Gastrocnemius medialis (tissue), 4 donors: ENCODE measurements around the gene NPIPA7. TPM values are rescaled to one million over a fixed set of nuclear protein-coding genes. Genes with fewer than 3 reads are reported as not detected.
A peak's percentile ranks its signal among the peaks of the same experiment; 100 is the strongest.
"Not testable (repeated sequence)": the region's sequence is repeated elsewhere in the genome, so short reads cannot be mapped to it uniquely, and the experiment has no call there.

Source experiments
- ATAC-seq, 2 donors: fragments of 150-250 bp; one replicate each; pipeline ENCODE4 v1.9.1; 2016
- DNase-seq, 2 donors: peaks; one replicate each; pipeline ENCODE4 v3.0.0-alpha.2; 2019
- H3K27ac ChIP-seq, 4 donors: fragments of 200-600 bp; sonication (generic); 1 replicate in 1 of 4; 2 replicates in 3 of 4; pipeline ENCODE4 v1.5.1; 2016 to 2018; ENCODE audit warnings: mild to moderate bottlenecking in 2 of 4, moderate library complexity in 1 of 4
- H3K27me3 ChIP-seq, 3 donors: fragments of 200-600 bp; sonication (generic) in 2 of 3; 1 replicate in 1 of 3; 2 replicates in 2 of 3; pipeline versions ENCODE4 v1.5.1 to v1.6.0; 2016 to 2019; ENCODE audit warnings: mild to moderate bottlenecking in 1 of 3, moderate library complexity in 1 of 3
- H3K36me3 ChIP-seq, 2 donors: fragments of 200-600 bp; sonication (generic) in 1 of 2; one replicate each; pipeline ENCODE4 v1.5.1; 2017 to 2018
- H3K4me1 ChIP-seq, 2 donors: fragments of 200-600 bp; sonication (generic) in 1 of 2; one replicate each; pipeline ENCODE4 v1.5.1; 2016 to 2017; ENCODE audit warnings: mild to moderate bottlenecking in 2 of 2
- H3K4me3 ChIP-seq, 4 donors: fragments of 200-600 bp; sonication (generic) in 3 of 4; 1 replicate in 1 of 4; 2 replicates in 3 of 4; pipeline ENCODE4 v1.5.1; 2016 to 2019; ENCODE audit warnings: mild to moderate bottlenecking in 2 of 4
- H3K9me3 ChIP-seq, 3 donors: fragments of 200-600 bp; sonication (generic) in 2 of 3; 1 replicate in 1 of 3; 2 replicates in 2 of 3; pipeline ENCODE4 v1.5.1; 2016 to 2019
- in situ Hi-C, 4 donors: fragments of 200-750 bp; cut with MboI; loops; one replicate each; pipeline versions ENCODE4 v1.15.0 to v1.8.0; 2017; ENCODE audit warnings: low sequenced_read_pairs in 4 of 4
- intact Hi-C: fragments of 100-400 bp; cut with DNase I; formaldehyde crosslinking; loops from one replicate; pipeline ENCODE4 v1.15.1; 2023; ENCODE audit warnings: low total_unique reads
- total RNA-seq, 4 donors: library from RNA; depleted of rRNA; stranded (reverse); fragments of >200 nt; gene quantifications; one replicate each; pipeline versions ENCODE4 v1.1.0 to v1.2.3, GENCODE V29; 2016

Gene NPIPA7
- 1 to 10 TPM in 1 of 4 donors, not detected in 3; 5.4 TPM for total RNA-seq

DNA sequence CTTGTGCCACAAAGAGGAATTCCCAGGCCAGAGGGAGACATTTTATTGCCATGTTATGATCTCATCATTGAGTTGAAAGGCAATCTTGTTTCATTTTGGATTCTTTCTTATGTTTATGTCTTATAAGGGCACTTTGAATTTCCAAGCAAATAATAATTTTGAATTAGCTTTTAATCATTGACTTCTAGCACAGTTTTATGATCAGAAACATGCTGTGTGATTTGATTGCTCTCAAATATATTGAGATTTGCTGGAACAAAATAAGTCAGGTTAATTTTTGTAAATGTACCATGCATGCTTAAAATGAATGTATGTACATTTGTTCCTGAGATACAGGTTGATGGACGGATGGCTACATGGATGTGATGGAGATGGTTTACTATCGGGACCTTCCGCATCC lies at the start of gene NPIPA7:
Gene NPIPA7, plus strand, starts transcription at position 301 of the 400 bp plus-strand sequence. CDS start 105 bp downstream, outside the sequence.
- H3K27me3 ChIP-seq, H3K36me3 ChIP-seq, H3K27ac ChIP-seq, H3K4me1 ChIP-seq, intact Hi-C loops, DNase-seq, H3K4me3 ChIP-seq, H3K9me3 ChIP-seq, in situ Hi-C loops, ATAC-seq: not testable (repeated sequence)

DNA sequence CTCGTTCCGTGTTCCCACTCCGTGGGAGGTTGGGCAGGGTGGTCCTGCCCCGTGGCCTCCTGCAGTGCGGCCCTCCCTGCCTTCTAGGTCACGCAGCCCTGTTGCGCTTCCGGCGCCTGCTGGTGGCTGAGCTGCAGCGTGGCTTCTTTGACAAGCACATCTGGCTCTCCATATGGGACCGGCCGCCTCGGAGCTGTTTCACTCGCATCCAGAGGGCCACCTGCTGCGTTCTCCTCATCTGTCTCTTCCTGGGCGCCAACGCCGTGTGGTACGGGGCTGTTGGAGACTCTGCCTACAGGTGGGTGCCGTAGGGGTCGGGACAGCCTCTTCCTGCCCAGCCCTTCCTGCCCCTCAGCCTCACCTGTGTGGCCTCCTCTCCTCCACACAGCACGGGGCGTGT lies 47.5 kb upstream of the NPIPA7 start:
- H3K36me3 ChIP-seq, H3K4me3 ChIP-seq, H3K9me3 ChIP-seq, H3K27ac ChIP-seq, in situ Hi-C loops, H3K4me1 ChIP-seq, DNase-seq, H3K27me3 ChIP-seq, intact Hi-C loops, ATAC-seq: not testable (repeated sequence)

DNA sequence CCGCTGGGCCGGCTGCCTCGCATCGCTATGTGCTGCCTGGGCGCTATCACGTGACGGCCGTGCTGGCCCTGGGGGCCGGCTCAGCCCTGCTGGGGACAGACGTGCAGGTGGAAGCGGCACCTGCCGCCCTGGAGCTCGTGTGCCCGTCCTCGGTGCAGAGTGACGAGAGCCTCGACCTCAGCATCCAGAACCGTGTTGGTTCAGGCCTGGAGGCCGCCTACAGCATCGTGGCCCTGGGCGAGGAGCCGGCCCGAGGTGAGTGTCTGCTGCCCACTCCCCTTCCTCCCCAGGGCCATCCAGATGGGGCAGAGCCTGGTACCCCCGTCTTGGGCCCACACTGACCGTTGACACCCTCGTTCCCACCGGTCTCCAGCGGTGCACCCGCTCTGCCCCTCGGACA lies 21.4 kb upstream of the NPIPA7 start:
- H3K4me1 ChIP-seq, in situ Hi-C loops, H3K4me3 ChIP-seq, H3K9me3 ChIP-seq, H3K36me3 ChIP-seq, intact Hi-C loops, H3K27me3 ChIP-seq, DNase-seq, ATAC-seq, H3K27ac ChIP-seq: not testable (repeated sequence)

- H3K9me3 ChIP-seq, H3K27ac ChIP-seq, H3K36me3 ChIP-seq, H3K4me1 ChIP-seq, in situ Hi-C loops, intact Hi-C loops, DNase-seq, H3K27me3 ChIP-seq, H3K4me3 ChIP-seq, ATAC-seq: not testable (repeated sequence)
Observed at GRCh38 chr16:16358539-16359240, 20.2 kb upstream of the NPIPA7 start.

- ATAC-seq, H3K27ac ChIP-seq, intact Hi-C loops, DNase-seq, H3K4me1 ChIP-seq, H3K4me3 ChIP-seq, H3K36me3 ChIP-seq, in situ Hi-C loops, H3K9me3 ChIP-seq, H3K27me3 ChIP-seq: not testable (repeated sequence)
Observed at GRCh38 chr16:16363595-16363994, 15.3 kb upstream of the NPIPA7 start.

GRCh38 chr16:16364100-16364499 lies 14.8 kb upstream of the NPIPA7 start:
- DNase-seq, in situ Hi-C loops, H3K36me3 ChIP-seq, intact Hi-C loops, H3K4me3 ChIP-seq, H3K4me1 ChIP-seq, H3K27me3 ChIP-seq, ATAC-seq, H3K9me3 ChIP-seq, H3K27ac ChIP-seq: not testable (repeated sequence)

GRCh38 chr16:16364701-16365100 lies 14.2 kb upstream of the NPIPA7 start:
- H3K4me3 ChIP-seq, H3K9me3 ChIP-seq, H3K27me3 ChIP-seq, H3K4me1 ChIP-seq, DNase-seq, ATAC-seq, H3K36me3 ChIP-seq, intact Hi-C loops, H3K27ac ChIP-seq, in situ Hi-C loops: not testable (repeated sequence)

DNA sequence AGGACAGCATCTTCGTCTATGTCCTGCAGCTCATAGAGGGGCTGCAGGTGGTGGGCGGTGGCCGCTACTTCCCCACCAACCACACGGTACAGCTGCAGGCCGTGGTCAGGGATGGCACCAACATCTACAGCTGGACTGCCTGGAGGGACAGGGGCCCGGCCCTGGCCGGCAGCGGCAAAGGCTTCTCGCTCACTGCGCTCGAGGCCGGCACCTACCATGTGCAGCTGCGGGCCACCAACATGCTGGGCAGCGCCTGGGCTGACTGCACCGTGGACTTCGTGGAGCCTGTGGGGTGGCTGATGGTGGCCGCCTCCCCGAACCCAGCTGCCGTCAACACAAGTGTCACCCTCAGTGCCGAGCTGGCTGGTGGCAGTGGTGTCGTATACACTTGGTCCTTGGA lies 13.6 kb upstream of the NPIPA7 start:
- not testable (repeated sequence) for ATAC-seq

DNA sequence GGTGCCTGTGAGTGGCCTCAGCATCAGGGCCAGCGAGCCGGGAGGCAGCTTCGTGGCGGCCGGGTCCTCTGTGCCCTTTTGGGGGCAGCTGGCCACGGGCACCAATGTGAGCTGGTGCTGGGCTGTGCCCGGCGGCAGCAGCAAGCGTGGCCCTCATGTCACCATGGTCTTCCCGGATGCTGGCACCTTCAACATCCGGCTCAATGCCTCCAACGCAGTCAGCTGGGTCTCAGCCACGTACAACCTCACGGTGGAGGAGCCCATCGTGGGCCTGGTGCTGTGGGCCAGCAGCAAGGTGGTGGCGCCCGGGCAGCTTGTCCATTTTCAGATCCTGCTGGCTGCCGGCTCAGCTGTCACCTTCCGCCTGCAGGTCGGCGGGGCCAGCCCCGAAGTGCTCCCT lies 13.1 kb upstream of the NPIPA7 start:
- H3K9me3 ChIP-seq, H3K27ac ChIP-seq, intact Hi-C loops, ATAC-seq, in situ Hi-C loops, H3K36me3 ChIP-seq, H3K4me1 ChIP-seq, H3K27me3 ChIP-seq, H3K4me3 ChIP-seq: not testable (repeated sequence)
- DNase-seq: peak in 1 of 2 donors; percentile 8

More for the DNA sequence above, 13.6 kb upstream of the NPIPA7 start:
- DNase-seq, in situ Hi-C loops, H3K36me3 ChIP-seq, H3K9me3 ChIP-seq, H3K27me3 ChIP-seq, H3K4me3 ChIP-seq, H3K27ac ChIP-seq, intact Hi-C loops, H3K4me1 ChIP-seq: not testable (repeated sequence)

DNA sequence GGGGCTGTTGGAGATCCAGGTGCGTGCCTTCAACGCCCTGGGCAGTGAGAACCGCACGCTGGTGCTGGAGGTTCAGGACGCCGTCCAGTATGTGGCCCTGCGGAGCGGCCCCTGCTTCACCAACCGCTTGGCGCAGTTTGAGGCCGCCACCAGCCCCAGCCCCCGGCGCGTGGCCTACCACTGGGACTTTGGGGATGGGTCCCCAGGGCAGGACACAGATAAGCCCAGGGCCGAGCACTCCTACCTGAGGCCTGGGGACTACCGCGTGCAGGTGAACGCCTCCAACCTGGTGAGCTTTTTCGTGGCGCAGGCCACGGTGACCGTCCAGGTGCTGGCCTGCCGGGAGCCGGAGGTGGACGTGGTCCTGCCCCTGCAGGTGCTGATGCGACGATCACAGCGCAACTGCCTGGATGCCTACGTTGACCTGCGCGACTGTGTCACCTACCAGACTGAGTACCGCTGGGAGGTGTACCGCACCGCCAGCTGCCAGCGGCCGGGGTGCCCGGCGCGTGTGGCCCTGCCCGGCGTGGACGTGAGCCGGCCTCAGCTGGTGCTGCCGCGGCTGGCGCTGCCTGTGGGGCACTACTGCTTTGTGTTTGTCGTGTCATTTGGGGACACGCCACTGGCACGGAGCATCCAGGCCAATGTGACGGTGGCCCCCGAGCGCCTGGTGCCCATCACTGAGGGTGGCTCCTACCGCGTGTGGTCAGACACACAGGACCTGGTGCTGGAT lies 12.2 kb upstream of the NPIPA7 start:
- ATAC-seq, in situ Hi-C loops, H3K4me3 ChIP-seq, H3K27me3 ChIP-seq, H3K27ac ChIP-seq, H3K4me1 ChIP-seq, H3K9me3 ChIP-seq, intact Hi-C loops, H3K36me3 ChIP-seq: not testable (repeated sequence)
- DNase-seq: peak in 1 of 2 donors; percentile 8

DNA sequence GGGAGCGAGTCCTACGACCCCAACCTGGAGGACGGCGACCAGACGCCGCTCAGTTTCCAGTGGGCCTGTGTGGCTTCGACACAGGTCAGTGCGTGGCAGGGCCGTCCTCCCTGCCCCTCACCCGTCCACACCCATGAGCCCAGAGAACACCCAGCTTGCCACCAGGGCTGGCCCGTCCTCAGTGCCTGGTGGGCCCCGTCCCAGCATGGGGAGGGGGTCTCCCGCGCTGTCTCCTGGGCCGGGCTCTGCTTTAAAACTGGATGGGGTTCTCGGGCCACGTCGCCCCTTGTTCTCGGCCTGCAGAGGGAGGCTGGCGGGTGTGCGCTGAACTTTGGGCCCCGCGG lies 11.7 kb upstream of the NPIPA7 start:
- H3K4me1 ChIP-seq, ATAC-seq, H3K36me3 ChIP-seq, intact Hi-C loops, DNase-seq, H3K9me3 ChIP-seq, H3K4me3 ChIP-seq, H3K27me3 ChIP-seq, H3K27ac ChIP-seq, in situ Hi-C loops: not testable (repeated sequence)
